Neuronal stem cell (in vitro differentiated cells): ENCODE results near the gene LYG2.

ENCODE experiments used
- DNase-seq: peaks from one replicate; pipeline ENCODE4 v3.0.0-alpha.2; 2013; ENCODE audit warnings: low spot score
- H2AFZ ChIP-seq: one replicate; pipeline ENCODE4 v1.6.1; 2013; ENCODE audit warnings: mild to moderate bottlenecking, low read length, inconsistent platforms
- H2AK5ac ChIP-seq: 2 replicates; pipeline ENCODE4 v1.6.1; 2013; ENCODE audit warnings: low read depth, mild to moderate bottlenecking, inconsistent platforms, low read length, moderate library complexity, mixed read lengths
- H2BK120ac ChIP-seq: 2 replicates; pipeline ENCODE4 v1.6.1; 2013; ENCODE audit warnings: low read depth, mild to moderate bottlenecking, inconsistent platforms, low read length, moderate library complexity, mixed read lengths
- H2BK12ac ChIP-seq: one replicate; pipeline ENCODE4 v1.6.1; 2013; ENCODE audit warnings: low read length, inconsistent platforms
- H2BK15ac ChIP-seq: 2 replicates; pipeline ENCODE4 v1.6.1; 2013; ENCODE audit warnings: mild to moderate bottlenecking, low read length, inconsistent platforms, mixed read lengths
- H2BK5ac ChIP-seq: one replicate; pipeline ENCODE4 v1.6.1; 2013; ENCODE audit warnings: inconsistent platforms, mild to moderate bottlenecking, low read length, moderate library complexity
- H3K14ac ChIP-seq: one replicate; pipeline ENCODE4 v1.6.1; 2013; ENCODE audit warnings: low read length, inconsistent platforms
- H3K18ac ChIP-seq: 2 replicates; pipeline ENCODE4 v1.6.1; 2013; ENCODE audit warnings: low read length, inconsistent platforms
- H3K23ac ChIP-seq: 2 replicates; pipeline ENCODE4 v1.6.1; 2013; ENCODE audit warnings: low read depth, mild to moderate bottlenecking, mixed read lengths, low read length, inconsistent platforms; ENCODE audit not compliant: poor library complexity
- H3K27ac ChIP-seq: replicated peaks from 3 replicates; pipeline ENCODE4 v1.5.1; 2013; ENCODE audit warnings: low read length, inconsistent platforms
- H3K27me3 ChIP-seq, 3 experiments: 2 replicates each; pipeline ENCODE4 v1.6.1; 2013; ENCODE audit warnings: low read length in 3 of 3, mild to moderate bottlenecking in 2 of 3, inconsistent platforms in 1 of 3, low read depth in 1 of 3, mixed read lengths in 1 of 3, moderate library complexity in 1 of 3; ENCODE audit not compliant: control insufficient read depth in 3 of 3, insufficient read depth in 3 of 3
- H3K36me3 ChIP-seq, 2 donors: replicated peaks in 1 of 2; 2 replicates each; pipeline ENCODE4 v1.6.1; 2013; ENCODE audit warnings: low read length in 2 of 2; ENCODE audit not compliant: control insufficient read depth in 2 of 2, insufficient read depth in 2 of 2
- H3K4ac ChIP-seq: 2 replicates; pipeline ENCODE4 v1.6.1; 2013; ENCODE audit warnings: inconsistent platforms, mild to moderate bottlenecking, low read length, moderate library complexity
- H3K4me1 ChIP-seq, 2 donors: 1 replicate in 1 of 2; 2 replicates in 1 of 2; pipeline ENCODE4 v1.6.1; 2013; ENCODE audit warnings: low read length in 2 of 2, low read depth in 1 of 2; ENCODE audit not compliant: control insufficient read depth in 2 of 2, insufficient read depth in 1 of 2
- H3K4me2 ChIP-seq: one replicate; pipeline ENCODE4 v1.6.1; 2013; ENCODE audit warnings: mild to moderate bottlenecking, low read length, inconsistent platforms; ENCODE audit not compliant: insufficient read depth, poor library complexity, severe bottlenecking
- H3K4me3 ChIP-seq, 2 donors: 2 replicates each; pipeline ENCODE4 v1.5.1; 2013; ENCODE audit warnings: low read length in 2 of 2, mild to moderate bottlenecking in 2 of 2, inconsistent platforms in 1 of 2, moderate library complexity in 1 of 2
- H3K79me1 ChIP-seq: one replicate; pipeline ENCODE4 v1.6.1; 2013; ENCODE audit warnings: low read depth, mild to moderate bottlenecking, inconsistent platforms, low read length, moderate library complexity
- H3K9ac ChIP-seq: one replicate; pipeline ENCODE4 v1.6.1; 2013; ENCODE audit warnings: mild to moderate bottlenecking, low read depth, low read length, inconsistent platforms; ENCODE audit not compliant: poor library complexity
- H3K9me3 ChIP-seq, 2 donors: replicated peaks in 1 of 2; 2 replicates each; pipeline versions ENCODE3 to v1.6.1; 2013; ENCODE audit warnings: low read length in 2 of 2, mild to moderate bottlenecking in 2 of 2, inconsistent platforms in 1 of 2, low read depth in 1 of 2, mixed read lengths in 1 of 2, moderate library complexity in 1 of 2; ENCODE audit not compliant: control insufficient read depth in 2 of 2, insufficient read depth in 1 of 2
- H4K8ac ChIP-seq: one replicate; pipeline ENCODE4 v1.6.1; 2013; ENCODE audit warnings: low read depth, mild to moderate bottlenecking, inconsistent platforms, low read length, moderate library complexity
- H4K91ac ChIP-seq: one replicate; pipeline ENCODE4 v1.6.1; 2013; ENCODE audit warnings: low read length, low read depth, mild to moderate bottlenecking, inconsistent platforms; ENCODE audit not compliant: poor library complexity
- WGBS, 2 donors: extraction: QIAGEN DNeasy Blood & Tissue Kit; methylation state at CpG; one replicate each; pipeline ENCODE4 v1.1.7; 2013; ENCODE audit warnings: missing lambda C conversion rate in 2 of 2, mixed read lengths in 1 of 2; ENCODE audit not compliant: insufficient read length in 2 of 2, insufficient replicate concordance in 1 of 2; ENCODE audit errors: extremely low coverage in 2 of 2; 5-methylcytosine and 5-hydroxymethylcytosine counted together

LYG2 gene

DNA sequence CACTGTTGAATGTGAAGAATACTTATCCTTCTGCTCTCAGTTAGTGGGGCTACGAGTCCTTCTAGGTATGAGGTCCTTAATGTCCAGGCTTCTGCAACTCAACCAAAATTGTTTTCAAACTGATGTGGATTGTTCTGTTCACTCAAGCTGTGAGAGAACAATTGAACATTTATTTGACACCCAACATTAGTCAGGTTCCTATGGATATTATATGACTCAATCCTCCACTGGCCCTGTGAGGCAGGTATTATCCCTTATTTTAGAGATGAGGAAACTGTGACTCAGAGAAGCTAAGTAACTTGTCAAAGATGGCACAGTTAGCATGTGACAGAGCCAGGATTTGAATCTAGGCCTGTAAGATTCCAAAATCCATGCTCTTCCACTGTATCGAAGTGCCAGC lies 1.2 kb upstream of the LYG2 start:
- H2AK5ac ChIP-seq = no peak overlapping the region
- no peak overlapping the region for H3K18ac ChIP-seq
- no peak overlapping the region for H3K9ac ChIP-seq
- no peak overlapping the region for H3K23ac ChIP-seq
- no peaks in the 10 kb centered on the region for H3K27me3 ChIP-seq
- no peak overlapping the region for H4K8ac ChIP-seq
- H3K79me1 ChIP-seq = no peaks in the 10 kb centered on the region
- no peak overlapping the region for H3K4me3 ChIP-seq
- no CpG with 5 or more reads among the region's 2 CpGs for WGBS, 2 donors
- no peak overlapping the region for H2BK15ac ChIP-seq
- H3K4me2 ChIP-seq = no peak overlapping the region
- H3K14ac ChIP-seq = no peak overlapping the region
- peaks cover 0 to 2% of the 10 kb centered on the region in 2 donors for H3K9me3 ChIP-seq
- no peak overlapping the region for H3K27ac ChIP-seq
- H3K4me1 ChIP-seq = no peaks in the 10 kb centered on the region
- H3K4ac ChIP-seq = no peak overlapping the region
- no peak for DNase-seq
- H2BK120ac ChIP-seq = no peak overlapping the region
- no peak overlapping the region for H4K91ac ChIP-seq
- no peaks in the 10 kb centered on the region for H3K36me3 ChIP-seq
- no peak overlapping the region for H2AFZ ChIP-seq
- H2BK12ac ChIP-seq = no peak overlapping the region
- H2BK5ac ChIP-seq = no peak overlapping the region

DNA sequence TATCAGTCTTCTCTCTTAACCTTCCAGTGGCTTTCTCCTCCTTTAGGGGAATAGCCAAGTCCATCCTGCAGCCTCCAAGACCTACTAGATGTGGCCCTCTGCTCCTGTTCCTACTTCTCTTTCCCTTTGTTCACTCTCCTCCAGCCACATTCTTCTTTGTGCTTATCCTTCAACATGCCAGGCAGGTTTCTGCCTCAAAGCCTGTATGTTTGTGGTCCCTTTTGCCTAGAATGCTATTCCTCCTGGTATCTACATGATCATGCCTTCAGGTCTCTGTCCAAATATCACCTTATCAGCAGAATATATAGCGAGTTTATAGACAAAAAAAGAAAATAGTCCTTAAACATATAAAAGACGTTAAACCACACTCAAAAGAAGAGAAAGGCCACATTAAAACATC lies 5.5 kb downstream of the LYG2 start:
- WGBS, 2 donors = no CpG with 5 or more reads among the region's 2 CpGs

DNA sequence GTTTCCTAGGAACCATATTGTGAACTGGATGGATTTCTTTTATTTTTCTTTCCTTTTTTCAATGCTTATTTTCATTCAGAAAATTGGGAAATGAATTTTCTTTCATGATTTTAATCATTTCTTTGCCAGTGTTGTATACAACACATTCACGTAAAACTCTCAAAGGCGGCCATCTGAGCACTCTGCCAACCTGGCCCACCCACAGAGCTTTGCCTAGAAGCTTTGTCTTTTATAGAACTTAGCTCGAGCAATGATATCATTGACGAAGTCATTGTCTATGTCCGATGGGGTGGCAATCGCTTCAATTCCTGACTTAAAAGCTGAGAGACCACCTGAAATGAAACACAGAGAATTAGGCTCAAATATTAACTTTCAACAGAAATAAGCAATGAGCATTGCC lies 13.3 kb downstream of the LYG2 start:
- no peak overlapping the region for H2BK5ac ChIP-seq
- no peaks in the 10 kb centered on the region for H3K79me1 ChIP-seq
- no peak overlapping the region for H3K14ac ChIP-seq
- H3K4me1 ChIP-seq = peaks cover 0 to 6% of the 10 kb centered on the region in 2 donors
- H3K36me3 ChIP-seq = no peaks in the 10 kb centered on the region
- H3K9ac ChIP-seq = no peak overlapping the region
- no peaks in the 10 kb centered on the region for H3K27me3 ChIP-seq
- H4K91ac ChIP-seq = no peak overlapping the region
- no peaks in the 10 kb centered on the region for H3K9me3 ChIP-seq
- DNase-seq = peak; percentile 8
- no CpG with 5 or more reads among the region's 6 CpGs for WGBS, 2 donors
- H3K23ac ChIP-seq = no peak overlapping the region
- H3K27ac ChIP-seq = no peak overlapping the region
- no peak overlapping the region for H3K4me3 ChIP-seq
- H2BK120ac ChIP-seq = no peak overlapping the region
- H2BK15ac ChIP-seq = no peak overlapping the region
- H2BK12ac ChIP-seq = no peak overlapping the region
- no peak overlapping the region for H4K8ac ChIP-seq
- no peak overlapping the region for H3K4ac ChIP-seq
- H2AK5ac ChIP-seq = no peak overlapping the region
- no peak overlapping the region for H3K18ac ChIP-seq
- no peak overlapping the region for H2AFZ ChIP-seq
- no peak overlapping the region for H3K4me2 ChIP-seq

More for the DNA sequence above, 5.5 kb downstream of the LYG2 start:
- H3K4ac ChIP-seq = no peak overlapping the region
- H2BK12ac ChIP-seq = no peak overlapping the region
- no peak overlapping the region for H3K18ac ChIP-seq
- no peak overlapping the region for H4K8ac ChIP-seq
- no peak overlapping the region for H3K23ac ChIP-seq
- H3K36me3 ChIP-seq = no peaks in the 10 kb centered on the region
- no peak overlapping the region for H2AK5ac ChIP-seq
- H3K4me1 ChIP-seq = no peaks in the 10 kb centered on the region
- H2BK120ac ChIP-seq = no peak overlapping the region
- no peak for DNase-seq
- H3K4me2 ChIP-seq = no peak overlapping the region
- H3K9ac ChIP-seq = no peak overlapping the region
- H4K91ac ChIP-seq = no peak overlapping the region
- no peak overlapping the region for H3K4me3 ChIP-seq
- H3K27ac ChIP-seq = no peak overlapping the region
- no peaks in the 10 kb centered on the region for H3K27me3 ChIP-seq
- no peak overlapping the region for H3K14ac ChIP-seq
- H3K79me1 ChIP-seq = no peaks in the 10 kb centered on the region
- no peak overlapping the region for H2BK5ac ChIP-seq
- H2BK15ac ChIP-seq = no peak overlapping the region
- no peak overlapping the region for H2AFZ ChIP-seq
- peaks cover 2 to 3% of the 10 kb centered on the region in 2 donors for H3K9me3 ChIP-seq

DNA sequence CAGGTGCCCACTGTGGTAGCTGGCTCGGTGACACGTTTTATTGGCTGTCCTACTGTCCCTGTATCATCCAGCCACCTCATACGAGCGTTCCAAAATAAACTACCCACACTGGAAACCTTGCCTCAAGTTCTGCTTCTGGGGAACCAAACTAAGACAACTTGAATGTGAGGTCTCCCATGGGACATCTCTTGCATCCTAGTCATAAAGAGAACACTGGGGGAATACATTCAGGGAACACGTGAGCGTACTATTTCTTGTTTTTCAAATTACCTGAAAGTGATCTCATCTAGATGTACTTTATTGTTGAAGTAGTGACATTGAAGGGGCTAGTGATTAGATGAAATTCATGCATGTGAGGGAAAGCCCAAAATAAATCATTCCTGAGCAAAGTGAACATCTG lies 15.0 kb downstream of the LYG2 start:
- no CpG with 5 or more reads among the region's 6 CpGs for WGBS, 2 donors
- DNase-seq = no peak
- H3K9ac ChIP-seq = no peak overlapping the region

More for the DNA sequence above, 15.0 kb downstream of the LYG2 start:
- Histone ChIP-seq H3K79me1 (no peaks in the 10 kb centered on the region), H2BK12ac (no peak overlapping the region), H3K4me1 (peaks cover 0 to 6% of the 10 kb centered on the region in 2 donors), H3K27ac (no peak overlapping the region), H2AFZ (no peak overlapping the region), H4K8ac (no peak overlapping the region), H3K36me3 (no peaks in the 10 kb centered on the region), H3K18ac (no peak overlapping the region), H3K27me3 (no peaks in the 10 kb centered on the region), H3K9me3 (no peaks in the 10 kb centered on the region), H4K91ac (no peak overlapping the region), H2BK5ac (no peak overlapping the region), H2AK5ac (no peak overlapping the region), H3K4me2 (no peak overlapping the region), H3K14ac (no peak overlapping the region), H2BK15ac (no peak overlapping the region), H3K4ac (no peak overlapping the region), H3K4me3 (no peak overlapping the region), H2BK120ac (no peak overlapping the region), H3K23ac (no peak overlapping the region)
